Measurements from ENCODE around the gene LILRB3. TPM values are rescaled to one million over a fixed set of nuclear protein-coding genes. Genes with fewer than 3 reads are reported as not detected.

The LILRB3 gene
- total and polyA plus RNA-seq, 2 of the 4 experiments (the other 2 are of a cell fraction), result not detected

DNA sequence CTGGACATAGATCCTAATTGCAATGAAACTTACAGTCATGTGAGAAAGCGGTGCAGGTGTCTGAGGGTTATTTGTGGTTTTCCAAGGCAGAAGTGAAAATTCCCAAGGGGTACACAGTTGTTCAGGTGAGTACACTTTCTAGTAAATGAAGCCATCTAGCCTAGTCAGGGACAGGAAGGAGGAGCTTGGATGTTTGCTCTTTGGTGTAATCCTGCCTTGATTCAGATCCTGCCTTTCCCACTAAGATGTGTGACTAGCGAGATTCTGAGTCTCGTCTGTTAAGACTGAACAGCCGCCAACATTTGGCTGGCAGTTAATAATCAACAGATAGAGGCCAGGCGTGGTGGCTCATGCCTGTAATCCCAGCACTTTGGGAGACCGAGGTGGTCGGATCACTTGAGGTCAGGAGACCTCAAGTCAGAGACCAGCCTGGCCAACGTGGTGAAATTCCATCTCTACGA is 19.6 kb downstream of the LILRB3 start:
- ChIA-PET CTCF (no interaction called here), POLR2A (ENCODE audit: unreplicated experiment) (interaction anchor here (0.6 kb wide), 1 partner anchor 22 kb away, joined by 4 read pairs; no protein-coding TSS in a partner anchor)
- dilution Hi-C loops (cut with HindIII; ENCODE audit: low sequenced_read_pairs, unreplicated experiment) (no loop called here), intact Hi-C loops (cut with micrococcal nuclease) (no loop called here), in situ Hi-C loops (cut with MboI; ENCODE audit: low sequenced_read_pairs) (loop anchor here (10.0 kb wide), 1 partner anchor 252 kb away; no protein-coding TSS in a partner anchor)
- Histone ChIP-seq H2BK5ac (ENCODE audit: low read depth, low read length, poor library complexity, severe bottlenecking) (no peak overlapping the region), H3K9ac (ENCODE audit: low read depth, low read length) (0 out of 2 replicates have a peak overlapping the region, but pooled peaks have one; percentile 51), H2BK15ac (ENCODE audit: low read depth, low read length) (no peak overlapping the region), H3K27me3 (ENCODE audit: control insufficient read depth, insufficient read depth, low read length) (no peaks in the 10 kb centered on the region), H2AFZ (replicated peaks; ENCODE audit: low read length, poor library complexity) (no peak overlapping the region), H2BK120ac (ENCODE audit: low read depth, low read length) (no peak overlapping the region), H3K9me1 (ENCODE audit: insufficient read depth, low read length) (peaks cover 18% of the 10 kb centered on the region), H3K79me1 (ENCODE audit: low read depth in 1 of 2, low read length in 2 of 2) (peaks cover 11 to 71% of the 10 kb centered on the region in 2 experiments), H4K20me1 (ENCODE audit: insufficient read depth, low read length) (peaks cover 75% of the 10 kb centered on the region), H3K14ac (replicated peaks; ENCODE audit: low read depth, low read length) (no peak overlapping the region), H3K4me3 (ENCODE audit: insufficient read depth, low read depth, low read length) (no peak overlapping the region), H3K27ac (ENCODE audit: insufficient read depth, low read length) (no peak overlapping the region), H3K4ac (ENCODE audit: low read depth, low read length) (no peak overlapping the region), H2AK5ac (ENCODE audit: low read depth, low read length) (no peak overlapping the region), H3K36me3 (ENCODE audit: control insufficient read depth, insufficient read depth, low read length) (peaks cover 57% of the 10 kb centered on the region), H3K23ac (ENCODE audit: low read depth, low read length) (no peak overlapping the region), H4K91ac (ENCODE audit: insufficient read depth, low read depth, low read length) (no peak overlapping the region), H4K8ac (ENCODE audit: low read depth in 2 of 2, low read length in 2 of 2) (no peak overlapping the region), H3K18ac (ENCODE audit: low read depth, low read length) (no peak overlapping the region), H3K4me1 (ENCODE audit: control insufficient read depth, insufficient read depth, low read length) (peaks cover 12% of the 10 kb centered on the region), H3K56ac (ENCODE audit: extremely low read depth, insufficient read depth, low read length) (no peak overlapping the region), H4K5ac (ENCODE audit: low read depth, low read length) (no peak overlapping the region), H3K4me2 (ENCODE audit: low read depth, low read length) (no peak overlapping the region), H3K9me3 (ENCODE audit: control insufficient read depth, insufficient read depth, low read length) (no peaks in the 10 kb centered on the region), H2AK9ac (replicated peaks; ENCODE audit: low read depth, low read length, poor library complexity) (no peak overlapping the region), H2BK20ac (ENCODE audit: low read depth, low read length) (no peak overlapping the region)
- TF ChIP-seq CEBPB (IDR thresholded peaks at IDR 0.05; ENCODE audit: low read depth, low read length) (no peak), MAFK (IDR thresholded peaks at IDR 0.05; ENCODE audit: low read depth, low read length) (no peak), CHD1 (IDR thresholded peaks at IDR 0.05; ENCODE audit: low read depth, low read length) (no peak), RFX5 (IDR thresholded peaks at IDR 0.05; ENCODE audit: low read depth, low read length) (no peak), POLR2A (IDR thresholded peaks at IDR 0.05; ENCODE audit: low read depth, low read length) (no peak), MXI1 (IDR thresholded peaks at IDR 0.05; ENCODE audit: borderline replicate concordance, low read depth, low read length) (no peak), RCOR1 (IDR thresholded peaks at IDR 0.05; ENCODE audit: insufficient replicate concordance, low read length) (no peak), MAZ (IDR thresholded peaks at IDR 0.05; ENCODE audit: borderline replicate concordance, low read depth, low read length) (no peak)
- TF ChIP-seq, protein P1, sequence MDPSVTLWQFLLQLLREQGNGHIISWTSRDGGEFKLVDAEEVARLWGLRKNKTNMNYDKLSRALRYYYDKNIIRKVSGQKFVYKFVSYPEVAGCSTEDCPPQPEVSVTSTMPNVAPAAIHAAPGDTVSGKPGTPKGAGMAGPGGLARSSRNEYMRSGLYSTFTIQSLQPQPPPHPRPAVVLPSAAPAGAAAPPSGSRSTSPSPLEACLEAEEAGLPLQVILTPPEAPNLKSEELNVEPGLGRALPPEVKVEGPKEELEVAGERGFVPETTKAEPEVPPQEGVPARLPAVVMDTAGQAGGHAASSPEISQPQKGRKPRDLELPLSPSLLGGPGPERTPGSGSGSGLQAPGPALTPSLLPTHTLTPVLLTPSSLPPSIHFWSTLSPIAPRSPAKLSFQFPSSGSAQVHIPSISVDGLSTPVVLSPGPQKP (IDR thresholded peaks at IDR 0.05; ENCODE audit: borderline replicate concordance, low read depth, low read length), result no peak
- ATAC-seq (ENCODE audit: low read depth), result no peak
- DNase-seq, result peak; percentile 13
- WGBS, 2 experiments (ENCODE audit: extremely low coverage in 2 of 2, insufficient read length in 1 of 2), result 61% methylated on average over 7 of the region's 9 CpGs; no CpG with 5 or more reads in 1 of the 2 experiments
- BruUV-seq (replicated peaks), result no TSS peak
